Measurements from ENCODE around the gene NYAP2.

Gene NYAP2

GRCh38 chr2:225479386-225479785 lies 79.9 kb downstream of the NYAP2 start:
- in situ Hi-C loops (cut with MboI; ENCODE audit: low sequenced_read_pairs), result no loop called here

GRCh38 chr2:225484751-225485150 lies 85.2 kb downstream of the NYAP2 start:
- in situ Hi-C loops (cut with MboI; ENCODE audit: low sequenced_read_pairs), result no loop called here

- in situ Hi-C loops (cut with MboI; ENCODE audit: low sequenced_read_pairs), result no loop called here
Observed at GRCh38 chr2:225486236-225486635, 86.7 kb downstream of the NYAP2 start.

GRCh38 chr2:225487878-225488416 lies 88.4 kb downstream of the NYAP2 start:
- in situ Hi-C loops (cut with MboI; ENCODE audit: low sequenced_read_pairs), result no loop called here

GRCh38 chr2:225488743-225489142 lies 89.2 kb downstream of the NYAP2 start:
- in situ Hi-C loops (cut with MboI; ENCODE audit: low sequenced_read_pairs), result no loop called here

GRCh38 chr2:225493420-225494099 lies 94.0 kb downstream of the NYAP2 start:
- in situ Hi-C loops (cut with MboI; ENCODE audit: low sequenced_read_pairs), result no loop called here

- in situ Hi-C loops (cut with MboI; ENCODE audit: low sequenced_read_pairs), result no loop called here
Observed at GRCh38 chr2:225494100-225494459, 94.6 kb downstream of the NYAP2 start.

GRCh38 chr2:225495706-225496105 lies 96.2 kb downstream of the NYAP2 start:
- in situ Hi-C loops (cut with MboI; ENCODE audit: low sequenced_read_pairs), result no loop called here

- in situ Hi-C loops (cut with MboI; ENCODE audit: low sequenced_read_pairs), result no loop called here
Observed at GRCh38 chr2:225496568-225496967, 97.1 kb downstream of the NYAP2 start.

- in situ Hi-C loops (cut with MboI; ENCODE audit: low sequenced_read_pairs), result no loop called here
Observed at GRCh38 chr2:225497166-225497565, 97.7 kb downstream of the NYAP2 start.

- in situ Hi-C loops (cut with MboI; ENCODE audit: low sequenced_read_pairs), result no loop called here
Observed at GRCh38 chr2:225501022-225501421, 101.5 kb downstream of the NYAP2 start.

- in situ Hi-C loops (cut with MboI; ENCODE audit: low sequenced_read_pairs), result no loop called here
Observed at GRCh38 chr2:225502971-225503370, 103.5 kb downstream of the NYAP2 start.

GRCh38 chr2:225510796-225511195 lies 111.3 kb downstream of the NYAP2 start:
- in situ Hi-C loops (cut with MboI; ENCODE audit: low sequenced_read_pairs), result no loop called here

- in situ Hi-C loops (cut with MboI; ENCODE audit: low sequenced_read_pairs), result no loop called here
Observed at GRCh38 chr2:225512469-225512868, 113.0 kb downstream of the NYAP2 start.

- in situ Hi-C loops (cut with MboI; ENCODE audit: low sequenced_read_pairs), result no loop called here
Observed at GRCh38 chr2:225512876-225513540, 113.5 kb downstream of the NYAP2 start.

GRCh38 chr2:225515033-225515432 lies 115.5 kb downstream of the NYAP2 start:
- in situ Hi-C loops (cut with MboI; ENCODE audit: low sequenced_read_pairs), result no loop called here

- in situ Hi-C loops (cut with MboI; ENCODE audit: low sequenced_read_pairs), result no loop called here
Observed at GRCh38 chr2:225526760-225527390, 127.4 kb downstream of the NYAP2 start.

GRCh38 chr2:225531559-225531958 lies 132.0 kb downstream of the NYAP2 start:
- in situ Hi-C loops (cut with MboI; ENCODE audit: low sequenced_read_pairs), result no loop called here

- in situ Hi-C loops (cut with MboI; ENCODE audit: low sequenced_read_pairs), result no loop called here
Observed at GRCh38 chr2:225532096-225532495, 132.6 kb downstream of the NYAP2 start.

GRCh38 chr2:225534037-225534436 lies 134.5 kb downstream of the NYAP2 start:
- in situ Hi-C loops (cut with MboI; ENCODE audit: low sequenced_read_pairs), result no loop called here

GRCh38 chr2:225534697-225535096 lies 135.2 kb downstream of the NYAP2 start:
- in situ Hi-C loops (cut with MboI; ENCODE audit: low sequenced_read_pairs), result no loop called here

GRCh38 chr2:225536036-225536435 lies 136.5 kb downstream of the NYAP2 start:
- in situ Hi-C loops (cut with MboI; ENCODE audit: low sequenced_read_pairs), result no loop called here
